Measurements from ENCODE around the gene PAXIP1. TPM values are rescaled to one million over a fixed set of nuclear protein-coding genes. Genes with fewer than 3 reads are reported as not detected.

The PAXIP1 gene
- total RNA-seq, 4 donors from 2014 or later, result 6.5 to 9.0 (median 7.7) TPM

- no peak for TF ChIP-seq CTCF (IDR thresholded peaks at IDR 0.05 in 4 of 5, conservative IDR thresholded peaks at IDR 0.05 in 1 of 5)
- no peak for TF ChIP-seq POLR2A (IDR thresholded peaks at IDR 0.05)
- Histone ChIP-seq H3K9me3 (no peaks in the 10 kb centered on the region), H3K27ac (no peak overlapping the region), H3K27me3 (no peaks in the 10 kb centered on the region), H3K36me3 (no peaks in the 10 kb centered on the region), H3K4me3 (no peak overlapping the region), H3K4me1 (no peaks in the 10 kb centered on the region)
- in situ Hi-C loops (cut with MboI; ENCODE audit: low sequenced_read_pairs in 4 of 4) (loop anchor here (10.0 to 25.0 kb wide), 6 partner anchors 85 to 425 kb away; partner anchors contain the start of gene PAXIP1 (in 1 of the 4)), intact Hi-C loops (cut with DNase I; ENCODE audit: low total_unique reads) (loop anchor here (10.0 kb wide), 2 partner anchors 275 to 845 kb away; no protein-coding TSS in a partner anchor)
- ATAC-seq (no peak), DNase-seq (no peak)
Observed at GRCh38 chr7:154919344-154920225, 83.3 kb downstream of the PAXIP1 start.

- in situ Hi-C loops (cut with MboI; ENCODE audit: low sequenced_read_pairs in 4 of 4), result loop anchor here in 1 of 4 donors (25.0 kb wide), 1 partner anchor 269 kb away; no protein-coding TSS in a partner anchor
Observed at GRCh38 chr7:154918741-154919140, 84.2 kb downstream of the PAXIP1 start.

GRCh38 chr7:154918266-154918665 is 84.7 kb downstream of the PAXIP1 start:
- intact Hi-C loops (cut with DNase I; ENCODE audit: low total_unique reads), result no loop called here
- DNase-seq (no peak), ATAC-seq (no peak)
- Histone ChIP-seq H3K27me3 (no peaks in the 10 kb centered on the region), H3K36me3 (no peaks in the 10 kb centered on the region), H3K27ac (no peak overlapping the region), H3K9me3 (no peaks in the 10 kb centered on the region), H3K4me3 (no peak overlapping the region), H3K4me1 (peaks cover 0 to 3% of the 10 kb centered on the region in 2 donors)
- in situ Hi-C loops (cut with MboI; ENCODE audit: low sequenced_read_pairs in 4 of 4), result loop anchor here in 1 of 4 donors (25.0 kb wide), 1 partner anchor 269 kb away; no protein-coding TSS in a partner anchor
- TF ChIP-seq CTCF (IDR thresholded peaks at IDR 0.05 in 4 of 5, conservative IDR thresholded peaks at IDR 0.05 in 1 of 5) (no peak), POLR2A (IDR thresholded peaks at IDR 0.05) (no peak)

More at GRCh38 chr7:154918741-154919140, 84.2 kb downstream of the PAXIP1 start:
- ATAC-seq (no peak), DNase-seq (no peak)
- TF ChIP-seq CTCF (IDR thresholded peaks at IDR 0.05 in 4 of 5, conservative IDR thresholded peaks at IDR 0.05 in 1 of 5) (no peak), POLR2A (IDR thresholded peaks at IDR 0.05) (no peak)
- Histone ChIP-seq H3K4me3 (no peak overlapping the region), H3K27ac (no peak overlapping the region), H3K27me3 (no peaks in the 10 kb centered on the region), H3K4me1 (peaks cover 0 to 3% of the 10 kb centered on the region in 2 donors), H3K36me3 (no peaks in the 10 kb centered on the region), H3K9me3 (no peaks in the 10 kb centered on the region)
- intact Hi-C loops (cut with DNase I; ENCODE audit: low total_unique reads), result no loop called here

GRCh38 chr7:154917808-154918160 is 85.1 kb downstream of the PAXIP1 start:
- intact Hi-C loops (cut with DNase I; ENCODE audit: low total_unique reads) (no loop called here), in situ Hi-C loops (cut with MboI; ENCODE audit: low sequenced_read_pairs in 4 of 4) (loop anchor here in 1 of 4 donors (25.0 kb wide), 1 partner anchor 270 kb away; no protein-coding TSS in a partner anchor)
- ATAC-seq, result no peak
- no peak overlapping the region for H3K4me3 ChIP-seq
- DNase-seq, result no peak
- H3K27me3 ChIP-seq, result no peaks in the 10 kb centered on the region
- H3K4me1 ChIP-seq, result peaks cover 0 to 3% of the 10 kb centered on the region in 2 donors
- H3K36me3 ChIP-seq, result no peaks in the 10 kb centered on the region
- H3K9me3 ChIP-seq, result no peaks in the 10 kb centered on the region
- no peak for TF ChIP-seq POLR2A (IDR thresholded peaks at IDR 0.05)
- TF ChIP-seq CTCF (IDR thresholded peaks at IDR 0.05 in 4 of 5, conservative IDR thresholded peaks at IDR 0.05 in 1 of 5), result no peak
- no peak overlapping the region for H3K27ac ChIP-seq
